IPS-NIHi11 (cell line): ENCODE measurements around the gene ADGRG3.

Experiments
- DNase-seq: peaks from one replicate; pipeline ENCODE4 v3.0.0; 2012; ENCODE audit warnings: mixed read lengths, low spot score

Gene ADGRG3

DNA sequence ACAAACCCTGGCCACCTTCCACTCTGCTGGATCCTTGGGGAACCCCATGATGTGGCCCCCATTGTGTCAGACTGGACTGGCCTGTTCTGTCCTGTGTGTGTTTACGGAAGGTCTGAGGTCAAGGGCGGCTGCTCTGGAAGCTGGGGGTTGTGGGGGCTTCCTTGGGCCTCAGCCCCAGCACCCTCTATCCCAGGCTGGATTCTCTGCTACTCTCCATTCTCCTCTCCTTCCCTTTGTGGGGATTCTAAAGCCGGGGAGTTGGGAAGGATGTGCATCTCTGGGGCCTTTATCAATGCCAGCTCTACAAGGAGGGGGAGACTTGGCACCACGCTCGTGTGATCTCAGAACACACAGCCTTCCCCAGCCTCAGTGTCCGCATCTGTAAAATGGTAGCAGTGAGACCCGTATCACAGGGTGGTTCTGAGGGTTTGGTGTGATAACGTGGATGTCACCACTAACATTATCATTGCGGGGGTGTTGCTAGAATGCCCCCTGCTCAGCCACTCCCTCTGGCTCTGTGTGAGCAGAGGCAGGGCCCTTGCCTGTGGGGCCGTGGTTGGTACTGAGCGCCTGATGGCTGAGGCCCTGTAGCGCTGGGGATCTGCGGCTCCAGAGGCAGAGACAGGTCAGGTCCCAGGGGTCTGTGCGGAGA, 21.6 kb upstream of the ADGRG3 start:
- no peak for DNase-seq

DNA sequence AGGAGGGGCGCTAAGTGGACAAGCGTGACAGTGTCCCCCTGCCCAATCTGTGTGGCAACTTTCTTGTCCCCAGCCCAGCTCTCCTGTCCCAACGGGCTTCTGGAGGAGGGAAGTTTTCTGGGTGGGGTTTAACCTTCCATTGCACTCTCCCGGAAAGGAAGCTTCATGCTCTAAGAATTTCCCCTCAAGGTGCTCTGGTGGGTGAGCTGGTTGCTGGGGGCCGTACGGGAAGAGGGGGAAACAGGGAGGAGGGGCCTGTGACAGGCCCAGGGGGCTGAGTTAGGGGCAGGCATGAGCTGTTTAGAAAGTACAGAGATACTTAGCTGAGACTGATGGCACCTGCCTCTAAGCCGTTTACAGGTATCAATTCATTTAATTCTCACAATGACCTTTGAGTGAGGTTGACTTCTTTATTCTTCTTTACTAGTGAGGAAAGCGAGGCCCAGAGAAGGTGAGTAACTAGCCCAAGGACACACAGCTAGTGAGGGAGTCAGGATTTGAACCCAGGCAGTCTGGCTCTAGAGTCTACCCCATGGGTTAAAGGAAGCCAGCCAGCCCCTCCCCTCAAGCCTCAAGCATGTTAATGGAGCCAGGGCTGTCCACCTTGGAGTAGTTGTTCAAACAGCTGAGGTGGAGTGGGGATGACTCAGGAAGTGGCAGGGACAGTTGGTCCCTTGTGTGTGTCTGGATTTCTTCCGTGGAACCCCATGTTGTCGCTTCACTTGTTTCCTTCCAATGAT, 20.8 kb upstream of the ADGRG3 start:
- no peak for DNase-seq

DNA sequence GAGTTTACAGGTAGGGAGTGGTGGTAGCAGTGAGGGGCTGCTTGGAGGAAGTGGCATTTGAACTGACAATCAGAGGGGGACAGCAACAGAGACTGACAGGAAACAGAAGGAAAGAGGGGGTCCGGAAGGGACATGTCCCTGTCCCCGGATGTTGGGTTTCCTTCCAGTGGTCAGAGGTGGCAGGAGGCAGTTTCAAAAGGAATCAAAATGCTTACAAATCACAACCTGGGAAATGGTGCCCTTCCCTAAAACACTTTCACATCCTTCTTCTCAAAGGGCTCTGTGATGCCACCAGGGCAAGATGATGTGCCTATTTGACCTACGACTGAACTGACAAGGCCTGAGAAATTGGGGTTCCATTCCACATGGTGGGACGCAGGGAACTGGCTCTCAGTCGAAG, 20.0 kb upstream of the ADGRG3 start:
- no peak for DNase-seq

- DNase-seq, result peak; percentile 94
Measured at GRCh38 chr16:57648581-57649442, 19.3 kb upstream of the ADGRG3 start.

- DNase-seq, result no peak
Measured at GRCh38 chr16:57649443-57649751, 18.7 kb upstream of the ADGRG3 start.

GRCh38 chr16:57649846-57650245, 18.3 kb upstream of the ADGRG3 start:
- DNase-seq, result no peak

- DNase-seq, result no peak
Measured at GRCh38 chr16:57651344-57652333, 16.5 kb upstream of the ADGRG3 start.

- DNase-seq, result no peak
Measured at GRCh38 chr16:57652695-57653471, 15.2 kb upstream of the ADGRG3 start.

- DNase-seq, result no peak
Measured at GRCh38 chr16:57653936-57654335, 14.2 kb upstream of the ADGRG3 start.

- DNase-seq, result no peak
Measured at GRCh38 chr16:57656342-57656955, 11.7 kb upstream of the ADGRG3 start.

DNA sequence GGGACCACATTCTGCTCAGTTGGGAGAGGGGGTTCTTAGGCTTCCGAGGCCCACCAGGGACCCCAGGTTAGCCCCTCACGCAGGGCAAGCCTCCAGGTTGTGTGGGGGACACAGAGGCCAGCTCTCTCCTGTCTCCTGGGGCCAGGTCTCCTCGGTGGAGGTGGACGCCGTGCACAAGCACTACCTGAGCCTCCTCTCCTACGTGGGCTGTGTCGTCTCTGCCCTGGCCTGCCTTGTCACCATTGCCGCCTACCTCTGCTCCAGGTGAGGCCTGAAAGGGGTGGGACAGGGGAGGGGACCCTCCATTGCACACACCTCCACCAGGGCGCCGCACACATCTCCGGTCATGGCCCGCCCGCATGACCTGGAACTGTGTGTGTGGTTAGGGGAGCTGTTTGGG, 10.9 kb upstream of the ADGRG3 start:
- DNase-seq, result no peak

DNA sequence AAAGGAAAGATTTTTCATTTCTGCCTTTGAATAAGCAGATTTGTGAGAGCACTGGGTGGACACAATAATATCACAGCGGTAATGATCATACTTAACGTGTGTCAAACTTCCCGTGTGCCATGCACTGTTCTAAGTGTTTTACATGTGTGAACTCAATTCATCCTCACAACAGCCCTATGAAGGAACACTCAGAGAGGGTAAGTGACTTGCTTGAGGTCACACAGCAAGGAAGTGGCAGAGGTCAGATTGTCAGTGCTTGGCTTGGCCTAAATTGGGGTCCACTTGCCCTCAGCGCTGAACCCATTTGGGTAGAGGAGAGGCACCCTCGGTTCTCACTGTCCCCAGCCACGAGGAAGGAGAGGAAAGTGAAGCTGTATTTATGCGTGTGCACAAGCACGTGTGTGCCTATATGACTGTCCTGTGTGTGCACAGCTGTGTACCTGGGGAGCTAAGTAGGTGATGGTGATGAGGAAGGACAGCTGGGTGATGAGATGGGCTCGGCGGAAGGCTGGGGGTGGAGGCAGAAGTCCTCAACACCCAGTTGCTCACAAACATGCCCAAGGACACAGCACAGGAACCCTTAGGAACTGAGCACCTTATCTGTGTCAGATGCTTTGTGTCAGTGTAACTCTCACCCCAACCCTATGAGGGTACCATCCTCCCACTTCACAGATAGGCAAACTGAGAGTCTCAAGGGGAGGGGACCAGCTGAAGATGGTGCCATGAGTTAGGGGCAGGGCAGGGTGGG, 9.8 kb upstream of the ADGRG3 start:
- DNase-seq, result no peak

DNA sequence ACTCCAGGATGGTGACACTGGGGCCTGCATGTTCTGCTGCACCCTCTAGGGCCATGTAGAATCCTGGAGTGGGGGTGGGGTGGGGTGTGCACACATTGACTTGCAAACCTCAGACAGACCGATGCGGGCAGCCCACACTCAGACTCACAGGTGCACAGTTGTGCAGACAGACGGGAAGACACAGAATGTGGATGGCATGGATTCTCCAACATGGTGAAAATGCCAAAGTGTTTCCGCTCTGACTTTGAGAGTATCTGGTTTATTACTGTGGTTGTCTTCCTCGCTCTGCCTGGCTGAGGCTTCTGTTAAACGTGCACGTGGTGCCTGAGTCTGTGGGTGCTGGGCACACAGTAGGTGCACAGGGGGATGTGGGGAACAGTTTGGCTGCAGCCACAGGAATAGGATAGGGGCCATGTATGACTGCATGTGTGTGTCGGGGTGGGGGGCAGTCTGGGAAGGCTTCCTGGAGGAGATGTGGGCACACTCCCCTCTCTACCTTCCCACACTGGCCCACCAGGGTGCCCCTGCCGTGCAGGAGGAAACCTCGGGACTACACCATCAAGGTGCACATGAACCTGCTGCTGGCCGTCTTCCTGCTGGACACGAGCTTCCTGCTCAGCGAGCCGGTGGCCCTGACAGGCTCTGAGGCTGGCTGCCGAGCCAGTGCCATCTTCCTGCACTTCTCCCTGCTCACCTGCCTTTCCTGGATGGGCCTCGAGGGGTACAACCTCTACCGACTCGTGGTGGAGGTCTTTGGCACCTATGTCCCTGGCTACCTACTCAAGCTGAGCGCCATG, 9.0 kb upstream of the ADGRG3 start:
- DNase-seq, result no peak

GRCh38 chr16:57660715-57661463, 7.2 kb upstream of the ADGRG3 start:
- no peak for DNase-seq

DNA sequence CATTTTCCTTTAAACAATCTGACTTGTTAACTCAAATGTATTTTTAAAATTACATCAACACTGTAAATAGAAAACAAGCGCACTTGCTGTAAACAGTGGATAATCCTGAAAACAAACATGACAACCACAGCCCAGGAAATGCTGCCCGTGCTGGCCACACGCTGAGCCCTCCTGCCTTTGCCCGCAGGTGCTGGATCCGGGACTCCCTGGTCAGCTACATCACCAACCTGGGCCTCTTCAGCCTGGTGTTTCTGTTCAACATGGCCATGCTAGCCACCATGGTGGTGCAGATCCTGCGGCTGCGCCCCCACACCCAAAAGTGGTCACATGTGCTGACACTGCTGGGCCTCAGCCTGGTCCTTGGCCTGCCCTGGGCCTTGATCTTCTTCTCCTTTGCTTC, 6.6 kb upstream of the ADGRG3 start:
- no peak for DNase-seq

DNA sequence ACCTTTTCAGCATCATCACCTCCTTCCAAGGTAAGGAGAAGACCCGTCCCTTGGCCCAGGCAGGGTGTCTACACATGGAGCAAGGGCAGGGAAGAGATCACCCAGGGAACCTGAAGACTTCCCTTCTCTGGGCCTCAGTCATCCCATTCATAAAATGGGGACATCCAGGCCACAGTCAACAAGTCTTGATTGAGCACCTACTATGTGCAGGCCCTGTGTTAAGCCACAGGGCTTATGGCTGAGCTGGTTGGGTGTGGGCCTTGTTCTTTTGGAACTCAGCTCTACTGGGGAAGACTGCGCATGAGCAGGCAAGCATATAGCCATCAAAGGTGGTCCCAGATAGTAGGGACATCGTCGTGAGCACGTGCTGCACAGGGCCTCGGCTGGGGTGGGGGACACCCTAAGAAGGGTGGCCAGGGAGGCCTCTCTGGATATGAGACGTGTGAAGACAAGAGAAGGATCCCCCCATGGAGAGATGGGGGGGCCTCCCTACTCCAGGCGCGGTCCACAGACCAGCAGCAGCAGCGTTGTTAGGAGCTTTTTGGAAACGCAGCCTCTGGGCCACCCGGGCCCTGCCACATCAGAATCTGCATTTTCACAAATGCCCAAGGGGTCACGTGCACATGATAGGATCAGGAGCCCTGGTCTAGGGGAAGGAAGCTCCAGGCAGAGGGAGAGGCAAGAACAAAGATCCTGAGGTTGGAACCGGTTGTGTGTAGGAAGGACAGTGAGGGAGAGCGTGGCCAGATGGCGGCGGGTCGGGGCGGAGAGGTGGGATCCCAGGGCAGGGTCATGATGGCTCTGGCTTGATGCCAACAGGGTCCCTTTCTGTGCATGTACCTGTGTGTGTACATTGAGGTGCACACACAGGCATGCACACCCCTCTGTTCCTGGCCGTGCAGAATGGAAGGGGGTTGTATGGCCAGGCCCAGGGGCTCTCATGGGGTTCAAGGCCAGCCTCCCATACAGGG, 5.9 kb upstream of the ADGRG3 start:
- no peak for DNase-seq

DNA sequence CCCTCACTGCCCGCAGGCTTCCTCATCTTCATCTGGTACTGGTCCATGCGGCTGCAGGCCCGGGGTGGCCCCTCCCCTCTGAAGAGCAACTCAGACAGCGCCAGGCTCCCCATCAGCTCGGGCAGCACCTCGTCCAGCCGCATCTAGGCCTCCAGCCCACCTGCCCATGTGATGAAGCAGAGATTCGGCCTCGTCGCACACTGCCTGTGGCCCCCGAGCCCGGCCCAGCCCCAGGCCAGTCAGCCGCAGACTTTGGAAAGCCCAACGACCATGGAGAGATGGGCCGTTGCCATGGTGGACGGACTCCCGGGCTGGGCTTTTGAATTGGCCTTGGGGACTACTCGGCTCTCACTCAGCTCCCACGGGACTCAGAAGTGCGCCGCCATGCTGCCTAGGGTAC, 4.7 kb upstream of the ADGRG3 start:
- DNase-seq, result no peak
